ENCODE results near the gene PDGFRB. TPM values are rescaled to one million over a fixed set of nuclear protein-coding genes. Genes with fewer than 3 reads are reported as not detected.

PDGFRB gene
- total and polyA plus RNA-seq, 2 of the 8 experiments (the other 6 are each of a cell fraction or from before 2014, with no cell fraction given): 4.2 to 13.7 TPM

GRCh38 chr5:150146862-150147601 is 8.6 kb downstream of the PDGFRB start (continued):
- TF ChIP-seq CHD7 (IDR thresholded peaks at IDR 0.05; ENCODE audit: insufficient replicate concordance, low read length) (no peak), SP4 (IDR thresholded peaks at IDR 0.05; ENCODE audit: low read length) (no peak), CBX8 (IDR thresholded peaks at IDR 0.05; ENCODE audit: borderline replicate concordance, low read depth, low read length) (no peak), ASH2L (IDR thresholded peaks at IDR 0.05; ENCODE audit: low read length) (no peak), JUN (IDR thresholded peaks at IDR 0.05; ENCODE audit: low read depth, low read length) (no peak), EZH2 (IDR thresholded peaks at IDR 0.05; ENCODE audit: low read depth, low read length, severe bottlenecking) (no peak), GTF2F1 (IDR thresholded peaks at IDR 0.05; ENCODE audit: borderline replicate concordance, low read depth, low read length) (no peak), GABPA (IDR thresholded peaks at IDR 0.05; ENCODE audit: borderline replicate concordance, insufficient read depth, low read length) (no peak)
- TF ChIP-seq, protein P1, sequence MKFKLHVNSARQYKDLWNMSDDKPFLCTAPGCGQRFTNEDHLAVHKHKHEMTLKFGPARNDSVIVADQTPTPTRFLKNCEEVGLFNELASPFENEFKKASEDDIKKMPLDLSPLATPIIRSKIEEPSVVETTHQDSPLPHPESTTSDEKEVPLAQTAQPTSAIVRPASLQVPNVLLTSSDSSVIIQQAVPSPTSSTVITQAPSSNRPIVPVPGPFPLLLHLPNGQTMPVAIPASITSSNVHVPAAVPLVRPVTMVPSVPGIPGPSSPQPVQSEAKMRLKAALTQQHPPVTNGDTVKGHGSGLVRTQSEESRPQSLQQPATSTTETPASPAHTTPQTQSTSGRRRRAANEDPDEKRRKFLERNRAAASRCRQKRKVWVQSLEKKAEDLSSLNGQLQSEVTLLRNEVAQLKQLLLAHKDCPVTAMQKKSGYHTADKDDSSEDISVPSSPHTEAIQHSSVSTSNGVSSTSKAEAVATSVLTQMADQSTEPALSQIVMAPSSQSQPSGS (IDR thresholded peaks at IDR 0.05; ENCODE audit: low read length): no peak

All from H1 (cell line).